Measurements from ENCODE around the gene WASL. TPM values are rescaled to one million over a fixed set of nuclear protein-coding genes. Genes with fewer than 3 reads are reported as not detected.

The WASL gene
- total RNA-seq, 1 experiment from 2014 or later: 39.3 TPM

DNA sequence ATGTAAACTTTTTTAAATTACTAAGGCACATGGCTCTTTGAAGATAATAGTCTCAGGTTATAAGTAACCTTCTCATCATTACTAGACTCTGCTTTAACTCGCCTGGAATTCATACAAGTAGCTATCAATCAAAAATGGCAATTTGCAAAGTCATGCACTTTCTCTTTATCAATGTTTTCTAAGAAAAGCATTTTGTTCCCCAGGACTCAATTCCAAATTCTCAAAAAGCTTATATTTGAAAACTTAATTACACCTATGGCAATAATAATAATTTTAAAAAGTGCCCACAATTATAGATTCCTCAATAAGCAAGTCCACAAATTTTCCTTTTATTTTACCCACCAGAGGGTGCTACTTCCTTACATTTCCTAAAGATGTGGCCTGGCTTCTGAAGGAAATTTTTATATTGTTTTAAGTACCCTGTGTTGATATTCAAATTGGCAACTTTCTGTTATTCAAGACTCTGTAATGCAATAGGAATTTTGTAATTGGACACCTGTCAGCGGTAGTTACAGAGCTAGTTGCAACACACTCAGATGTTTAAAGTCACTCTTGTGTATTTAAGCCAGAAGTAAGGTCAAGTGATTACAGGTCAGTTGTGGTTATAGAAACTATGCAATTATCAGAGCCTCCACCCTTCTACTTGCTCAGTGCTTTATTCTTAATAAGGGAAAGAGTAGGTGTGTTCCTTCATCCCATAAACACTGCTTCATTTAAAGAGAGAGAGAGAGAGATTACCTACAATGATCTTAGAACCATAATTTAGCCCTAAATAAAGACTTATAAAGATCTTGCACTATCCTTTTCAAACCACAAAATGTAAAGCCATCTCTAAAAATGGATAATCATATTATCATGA, 49.1 kb upstream of the WASL start:
- Histone ChIP-seq H3K23me2 (ENCODE audit: insufficient read length, low read depth, low read length, poor library complexity, severe bottlenecking) (no peaks in the 10 kb centered on the region), H2AFZ (ENCODE audit: low read length) (no peak overlapping the region), H3K9ac (ENCODE audit: extremely low read depth, insufficient read length, low read length) (no peak overlapping the region), H3K79me2 (ENCODE audit: insufficient read depth, low read length) (no peaks in the 10 kb centered on the region), H2BK12ac (ENCODE audit: insufficient read length, low read depth, low read length) (no peak overlapping the region), H3T11ph (ENCODE audit: low read length) (no peak overlapping the region), H3K27me3 (ENCODE audit: insufficient read depth, low read length) (no peaks in the 10 kb centered on the region), H2BK5ac (ENCODE audit: insufficient read length, low read length) (no peak overlapping the region), H2BK20ac (ENCODE audit: low read depth, low read length, poor library complexity, severe bottlenecking) (no peak overlapping the region), H4K91ac (ENCODE audit: insufficient read length, low read depth, low read length) (no peak overlapping the region), H3K4me2 (ENCODE audit: insufficient read depth, insufficient read length, low read length) (peak overlapping the region; percentile 11), H2BK15ac (ENCODE audit: low read depth, low read length) (no peak overlapping the region), H2AK5ac (ENCODE audit: insufficient read length, low read length) (no peak overlapping the region), H3K27ac (ENCODE audit: insufficient read length, low read depth, low read length) (no peak overlapping the region), H2BK120ac (ENCODE audit: low read depth, low read length, poor library complexity, severe bottlenecking) (no peak overlapping the region), H3K18ac (ENCODE audit: insufficient read length, low read depth, low read length) (no peak overlapping the region), H4K5ac (ENCODE audit: insufficient read length, low read depth, low read length) (no peak overlapping the region), H4K8ac (replicated peaks; ENCODE audit: insufficient read length, low read depth, low read length) (no peak overlapping the region), H4K20me1 (ENCODE audit: control insufficient read depth, insufficient read depth, insufficient read length) (no peaks in the 10 kb centered on the region), H3K79me1 (ENCODE audit: insufficient read depth, low read depth, low read length, poor library complexity, severe bottlenecking) (no peaks in the 10 kb centered on the region), H3K4me1 (ENCODE audit: insufficient read depth, low read length) (no peaks in the 10 kb centered on the region; the same call in 1 of the 2 replicates), H3K4ac (ENCODE audit: low read depth, low read length) (no peak overlapping the region), H3K9me3 (ENCODE audit: control insufficient read depth, low read depth, low read length) (no peaks in the 10 kb centered on the region), H3K56ac (ENCODE audit: insufficient read length, low read depth, low read length) (no peak overlapping the region), H3K23ac (ENCODE audit: insufficient read length, low read depth, low read length) (no peak overlapping the region), H3K14ac (ENCODE audit: insufficient read depth, low read length) (no peak overlapping the region)
- DNase-seq: no peak
- H3K9me3 Mint-ChIP-seq: peaks cover 3 to 4% of the 10 kb centered on the region in 2 experiments; a peak in 4 of 5 replicates
- H3K27me3 Mint-ChIP-seq (ENCODE audit: low read depth): no peaks in the 10 kb centered on the region
- peaks cover 0 to 12% (median 5%) of the 10 kb centered on the region in 3 experiments; a peak in 3 of 7 replicates for H3K36me3 Mint-ChIP-seq (ENCODE audit: insufficient read depth in 1 of 3, low read depth in 3 of 3)
- H3K4me1 Mint-ChIP-seq: peaks cover 8 to 15% of the 10 kb centered on the region in 2 experiments
- TF ChIP-seq, protein P1, sequence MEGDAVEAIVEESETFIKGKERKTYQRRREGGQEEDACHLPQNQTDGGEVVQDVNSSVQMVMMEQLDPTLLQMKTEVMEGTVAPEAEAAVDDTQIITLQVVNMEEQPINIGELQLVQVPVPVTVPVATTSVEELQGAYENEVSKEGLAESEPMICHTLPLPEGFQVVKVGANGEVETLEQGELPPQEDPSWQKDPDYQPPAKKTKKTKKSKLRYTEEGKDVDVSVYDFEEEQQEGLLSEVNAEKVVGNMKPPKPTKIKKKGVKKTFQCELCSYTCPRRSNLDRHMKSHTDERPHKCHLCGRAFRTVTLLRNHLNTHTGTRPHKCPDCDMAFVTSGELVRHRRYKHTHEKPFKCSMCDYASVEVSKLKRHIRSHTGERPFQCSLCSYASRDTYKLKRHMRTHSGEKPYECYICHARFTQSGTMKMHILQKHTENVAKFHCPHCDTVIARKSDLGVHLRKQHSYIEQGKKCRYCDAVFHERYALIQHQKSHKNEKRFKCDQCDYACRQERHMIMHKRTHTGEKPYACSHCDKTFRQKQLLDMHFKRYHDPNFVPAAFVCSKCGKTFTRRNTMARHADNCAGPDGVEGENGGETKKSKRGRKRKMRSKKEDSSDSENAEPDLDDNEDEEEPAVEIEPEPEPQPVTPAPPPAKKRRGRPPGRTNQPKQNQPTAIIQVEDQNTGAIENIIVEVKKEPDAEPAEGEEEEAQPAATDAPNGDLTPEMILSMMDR (conservative IDR thresholded peaks at IDR 0.05): peak; percentile 85
- H3K27ac Mint-ChIP-seq: peak overlapping the region; percentile 3 to 65 (median 13); a peak in 4 of 7 replicates
- no CpG with 5 or more reads among the region's 2 CpGs for WGBS (ENCODE audit: extremely low coverage, insufficient read length, low lambda C conversion rate)
- no peak overlapping the region for H3K4me3 Mint-ChIP-seq
